ENCODE results near the gene CCL14.
"Not testable (repeated sequence)": the region's sequence is repeated elsewhere in the genome, so short reads cannot be mapped to it uniquely, and the experiment has no call there.

The CCL14 gene

GRCh38 chr17:35938492-35938891, 48.0 kb downstream of the CCL14 start:
- not testable (repeated sequence) for DNase-seq

- DNase-seq, result no peak
Measured at GRCh38 chr17:35936063-35936462, 50.5 kb downstream of the CCL14 start.

DNA sequence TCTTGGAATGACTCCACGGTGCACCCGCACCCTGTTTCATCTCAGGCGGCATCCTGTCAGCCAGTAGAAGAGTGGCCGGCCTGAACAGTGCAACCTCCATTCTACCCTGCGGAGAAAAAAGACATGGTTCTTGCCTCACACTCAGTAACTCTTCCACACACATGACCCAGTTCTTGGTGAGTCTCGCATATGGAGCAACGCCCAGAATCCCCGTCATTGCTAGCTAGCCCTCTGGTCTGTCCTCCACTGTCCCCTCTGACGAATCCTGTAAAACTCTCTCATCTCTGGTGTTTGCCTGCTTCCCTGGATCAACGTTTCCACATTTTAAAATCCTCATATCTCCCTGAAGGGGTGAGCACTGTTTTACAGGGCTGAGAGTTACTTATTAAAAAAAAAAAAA, 51.8 kb downstream of the CCL14 start:
- DNase-seq, result no peak

All from fibroblast of skin of abdomen (primary cell).